ENCODE data around the gene POLA1. TPM values are rescaled to one million over a fixed set of nuclear protein-coding genes. Genes with fewer than 3 reads are reported as not detected.
A peak's percentile ranks its signal among the peaks of the same experiment; 100 is the strongest.

Gene POLA1
- total RNA-seq, 2 experiments from 2014 or later, result 48.4 to 52.1 TPM

DNA sequence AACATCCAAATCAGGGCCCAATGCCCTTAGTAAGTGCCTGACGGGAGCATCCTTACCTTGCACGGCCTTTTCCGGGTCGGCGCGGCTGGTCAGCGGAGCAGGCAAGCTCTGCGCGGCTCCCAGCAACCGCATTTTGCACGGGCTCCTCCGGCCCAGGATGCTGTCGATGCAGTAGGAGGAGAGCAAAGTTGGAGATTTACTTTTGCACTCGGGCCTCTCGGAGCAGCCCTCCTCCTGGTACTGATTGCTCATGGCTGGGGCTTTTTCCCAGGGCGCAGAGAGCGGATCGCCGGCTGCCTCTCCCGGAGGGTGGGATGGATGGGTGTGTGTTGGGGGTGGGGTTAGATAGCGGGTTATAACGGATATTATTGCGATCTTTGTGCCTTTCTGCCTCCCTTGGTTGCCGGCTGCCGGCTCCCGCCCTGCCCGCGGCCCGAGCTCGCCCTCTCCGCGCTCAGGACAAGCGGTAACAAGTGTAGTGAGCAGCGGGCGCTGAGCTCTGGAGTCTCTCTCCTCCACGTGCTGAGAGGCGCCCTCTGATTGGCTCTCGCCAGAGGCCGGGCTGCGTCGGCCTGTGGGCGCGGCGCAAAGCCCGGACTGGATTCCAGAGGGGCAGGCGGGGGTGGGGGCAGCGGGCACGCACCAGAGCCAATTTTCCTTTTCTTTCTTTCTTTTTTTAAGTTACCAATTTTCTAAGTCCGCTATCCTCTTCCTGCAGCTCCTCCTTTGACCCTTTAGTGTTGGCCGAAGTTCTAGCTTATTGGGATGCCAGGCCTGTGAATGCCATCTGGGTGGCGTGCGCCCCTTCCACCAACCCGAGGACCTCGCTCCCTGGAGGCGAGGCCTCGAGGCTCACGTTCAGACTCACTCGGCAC, 322.0 kb downstream of the POLA1 start, which contains the start of gene ARX:
Gene ARX (minus strand): TSS at position 480 of the 875 bp plus-strand sequence. CDS start 228 bp downstream, at position 252.
- intact Hi-C loops (cut with DNase I, micrococcal nuclease), result loop anchor here in 1 of 2 experiments (10.0 kb wide), 2 partner anchors 371 to 621 kb away; partner anchors contain the start of gene PCYT1B
- ChIA-PET CTCF (no interaction called here), POLR2A (no interaction called here)
- ATAC-seq (peak; percentile 83), DNase-seq (peak; percentile 72)
- no peaks in the 10 kb centered on the region for H3K36me3 Mint-ChIP-seq (ENCODE audit: low read depth)
- H3K27me3 Mint-ChIP-seq, result peaks cover 46% of the 10 kb centered on the region
- H3K4me3 Mint-ChIP-seq, result no peak within 1 kb of the TSS
- no peaks in the 10 kb centered on the region for H3K9me3 Mint-ChIP-seq (ENCODE audit: low read depth)
- no peak within 1 kb of the TSS for H3K27ac Mint-ChIP-seq
- peaks cover 12% of the 10 kb centered on the region for H3K4me1 Mint-ChIP-seq

DNA sequence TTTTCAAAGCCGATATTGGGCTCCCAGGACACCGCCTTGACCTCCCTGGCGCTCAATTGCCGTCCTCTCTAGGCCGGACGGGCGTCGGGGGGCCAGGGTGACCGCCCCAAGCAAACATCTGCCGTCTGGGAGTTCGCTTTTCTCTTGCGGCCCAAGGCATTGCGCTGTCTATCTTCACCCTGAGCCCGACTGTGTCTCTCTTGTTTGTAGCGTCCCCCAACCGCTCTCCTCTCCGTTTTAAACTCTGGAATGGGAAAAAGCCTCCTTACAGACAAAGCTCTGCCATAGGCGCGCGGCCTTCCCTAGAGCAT, 322.6 kb downstream of the POLA1 start:
- Mint-ChIP-seq H3K27ac (no peak overlapping the region), H3K4me3 (no peak overlapping the region), H3K36me3 (ENCODE audit: low read depth) (no peaks in the 10 kb centered on the region), H3K4me1 (peaks cover 15% of the 10 kb centered on the region), H3K9me3 (ENCODE audit: low read depth) (no peaks in the 10 kb centered on the region), H3K27me3 (peaks cover 46% of the 10 kb centered on the region)
- DNase-seq, result no peak
- ATAC-seq, result no peak
- intact Hi-C loops (cut with DNase I, micrococcal nuclease), result loop anchor here in 1 of 2 experiments (10.0 kb wide), 2 partner anchors 372 to 622 kb away; partner anchors contain the start of gene PCYT1B
- CTCF ChIA-PET, result no interaction called here
- POLR2A ChIA-PET, result no interaction called here

DNA sequence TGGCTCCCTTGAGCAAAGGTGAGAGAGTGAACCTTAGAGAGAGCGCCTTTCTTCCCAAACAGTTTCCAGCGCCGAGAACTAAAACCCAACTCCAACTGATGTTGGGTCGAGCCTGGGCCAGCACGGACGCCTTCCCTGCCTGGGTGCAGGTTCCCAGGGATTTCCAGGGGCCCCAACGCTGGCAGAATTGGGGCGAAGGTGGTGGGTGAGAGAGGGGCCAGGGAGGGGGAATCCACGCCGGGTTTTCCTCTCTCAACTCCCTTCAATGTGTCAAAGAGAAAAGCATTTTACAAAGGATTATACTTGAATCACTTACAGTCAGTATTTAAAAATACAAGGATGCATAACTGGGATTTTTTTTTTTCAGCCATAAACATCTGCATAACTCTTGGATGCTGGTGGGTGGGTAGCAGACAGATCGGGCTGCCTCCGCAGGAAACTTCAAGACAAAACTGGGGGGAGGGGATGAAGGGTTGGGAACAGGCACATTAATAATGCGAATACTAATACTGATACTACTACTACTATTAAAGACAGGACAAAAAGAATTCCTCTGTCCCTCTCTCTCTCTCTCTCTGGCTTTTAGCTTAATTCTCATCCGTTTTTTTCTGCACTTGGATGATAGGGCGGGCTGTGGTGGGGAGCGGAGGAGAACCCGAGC, 323.4 kb downstream of the POLA1 start:
- CTCF ChIA-PET, result no interaction called here
- peaks cover 54% of the 10 kb centered on the region for H3K27me3 Mint-ChIP-seq
- POLR2A ChIA-PET, result no interaction called here
- H3K4me1 Mint-ChIP-seq, result peaks cover 22% of the 10 kb centered on the region
- H3K27ac Mint-ChIP-seq, result no peak overlapping the region
- H3K36me3 Mint-ChIP-seq (ENCODE audit: low read depth), result no peaks in the 10 kb centered on the region
- intact Hi-C loops (cut with DNase I, micrococcal nuclease), result loop anchor here in 1 of 2 experiments (10.0 kb wide), 2 partner anchors 372 to 622 kb away; partner anchors contain the start of gene PCYT1B
- DNase-seq (no peak), ATAC-seq (no peak)
- H3K9me3 Mint-ChIP-seq (ENCODE audit: low read depth), result no peaks in the 10 kb centered on the region
- no peak overlapping the region for H3K4me3 Mint-ChIP-seq

DNA sequence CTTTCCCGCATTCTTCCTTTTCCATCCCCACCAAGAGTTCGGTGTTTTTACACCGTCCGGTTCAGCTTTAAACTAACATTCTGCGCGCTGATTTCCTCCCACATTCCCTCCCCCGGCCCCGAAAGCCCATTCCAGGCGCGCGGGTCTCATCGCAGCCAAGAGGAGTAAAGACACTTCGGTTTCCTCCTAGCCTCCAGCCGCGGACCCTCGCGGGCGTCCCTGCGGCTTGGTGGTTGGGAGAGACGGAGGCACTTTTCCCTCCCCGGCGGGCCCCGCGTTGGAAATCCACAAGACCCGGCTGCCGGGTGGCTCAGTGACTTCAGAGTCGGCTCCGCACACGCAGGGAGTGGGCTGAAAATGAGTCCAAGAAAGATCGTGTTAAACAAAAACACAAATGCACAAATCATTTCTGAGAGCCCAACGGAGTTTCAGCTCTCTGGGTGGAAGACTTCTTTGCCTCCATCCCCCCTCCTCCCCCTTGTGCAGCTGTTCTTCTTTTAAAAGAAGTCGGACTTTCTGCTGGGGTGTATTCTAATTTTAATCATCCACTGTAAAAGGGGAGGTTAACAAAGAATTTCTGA, 324.0 kb downstream of the POLA1 start:
- CTCF ChIA-PET, result no interaction called here
- DNase-seq (no peak), ATAC-seq (no peak)

DNA sequence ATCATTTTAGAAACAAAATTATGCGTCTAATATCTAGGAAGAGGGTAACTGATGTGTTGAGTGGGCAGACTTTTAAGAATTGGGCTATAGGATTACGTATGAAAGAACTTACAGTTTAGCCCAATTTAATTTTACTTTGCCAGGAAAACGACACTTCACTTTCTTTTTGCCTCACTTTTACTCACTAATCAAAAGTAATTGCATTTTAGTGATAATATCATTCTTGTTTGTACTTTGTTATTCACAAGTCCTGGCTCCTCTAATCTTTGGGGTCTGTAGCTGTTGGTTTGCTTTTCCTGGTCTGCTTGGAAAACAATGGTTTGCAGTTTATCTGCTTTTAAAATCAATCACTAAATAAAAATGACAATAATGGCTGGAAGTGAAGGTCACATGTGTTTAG, 325.0 kb downstream of the POLA1 start:
- Mint-ChIP-seq H3K9me3 (ENCODE audit: low read depth) (no peaks in the 10 kb centered on the region), H3K27ac (no peak overlapping the region), H3K4me1 (peaks cover 26% of the 10 kb centered on the region), H3K27me3 (peaks cover 58% of the 10 kb centered on the region), H3K36me3 (ENCODE audit: low read depth) (no peaks in the 10 kb centered on the region), H3K4me3 (no peak overlapping the region)
- no peak for ATAC-seq
- CTCF ChIA-PET, result interaction anchor here (0.7 kb wide), 1 partner anchor 231 kb away, joined by 3 read pairs; no protein-coding TSS in a partner anchor
- intact Hi-C loops (cut with DNase I, micrococcal nuclease), result loop anchor here in 1 of 2 experiments (10.0 kb wide), 2 partner anchors 374 to 624 kb away; partner anchors contain the start of gene PCYT1B
- no peak for DNase-seq
- POLR2A ChIA-PET, result no interaction called here

More for the DNA sequence above, 324.0 kb downstream of the POLA1 start:
- Mint-ChIP-seq H3K4me1 (peaks cover 24% of the 10 kb centered on the region), H3K27me3 (peaks cover 53% of the 10 kb centered on the region), H3K4me3 (no peak overlapping the region), H3K36me3 (ENCODE audit: low read depth) (no peaks in the 10 kb centered on the region), H3K9me3 (ENCODE audit: low read depth) (no peaks in the 10 kb centered on the region), H3K27ac (no peak overlapping the region)
- intact Hi-C loops (cut with DNase I, micrococcal nuclease), result loop anchor here in 1 of 2 experiments (10.0 kb wide), 2 partner anchors 373 to 623 kb away; partner anchors contain the start of gene PCYT1B
- POLR2A ChIA-PET, result no interaction called here

DNA sequence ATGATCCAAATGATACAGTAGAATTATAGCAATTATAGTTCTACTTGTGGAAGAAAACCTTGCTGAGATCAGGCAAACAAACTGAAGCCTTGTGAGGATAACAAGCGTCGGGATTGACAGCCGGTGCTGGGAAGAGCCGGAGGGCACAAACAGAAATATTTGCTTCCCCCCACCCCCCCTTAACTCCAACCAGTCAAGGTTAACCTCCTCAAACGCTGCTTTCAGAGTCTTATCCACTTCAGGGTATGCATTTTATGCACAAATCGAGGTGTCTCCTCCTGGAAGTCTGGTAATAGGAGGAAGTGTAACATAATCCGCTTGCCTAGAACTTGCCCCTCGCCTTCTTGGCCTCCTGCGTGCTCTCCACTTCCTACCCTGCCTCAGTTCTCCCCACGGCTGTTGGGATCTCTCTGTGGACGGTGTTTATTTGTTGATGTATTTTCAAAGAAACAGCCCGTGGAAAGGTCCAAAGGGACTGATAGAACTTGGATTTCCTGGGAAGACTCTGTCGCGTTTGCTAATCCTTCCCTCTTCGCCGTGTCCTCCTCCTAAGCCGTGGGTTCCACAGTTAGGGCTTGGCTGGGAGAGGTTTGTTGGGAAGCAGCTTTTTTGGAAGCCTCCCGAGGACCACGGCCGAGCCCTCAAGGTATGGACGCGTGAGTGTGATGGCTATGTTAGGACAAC, 326.1 kb downstream of the POLA1 start:
- ATAC-seq (no peak), DNase-seq (no peak)
- Mint-ChIP-seq H3K36me3 (ENCODE audit: low read depth) (no peaks in the 10 kb centered on the region), H3K4me3 (no peak overlapping the region), H3K27ac (no peak overlapping the region), H3K9me3 (ENCODE audit: low read depth) (no peaks in the 10 kb centered on the region), H3K4me1 (peaks cover 24% of the 10 kb centered on the region), H3K27me3 (peaks cover 56% of the 10 kb centered on the region)
- ChIA-PET POLR2A (no interaction called here), CTCF (interaction anchor here (0.6 kb wide), 1 partner anchor 122 kb away, joined by 3 read pairs; no protein-coding TSS in a partner anchor)
- intact Hi-C loops (cut with DNase I, micrococcal nuclease), result loop anchor here (5.0 to 10.0 kb wide), 5 partner anchors 183 to 648 kb away; partner anchors contain the start of gene PCYT1B (in 1 of the 2)

DNA sequence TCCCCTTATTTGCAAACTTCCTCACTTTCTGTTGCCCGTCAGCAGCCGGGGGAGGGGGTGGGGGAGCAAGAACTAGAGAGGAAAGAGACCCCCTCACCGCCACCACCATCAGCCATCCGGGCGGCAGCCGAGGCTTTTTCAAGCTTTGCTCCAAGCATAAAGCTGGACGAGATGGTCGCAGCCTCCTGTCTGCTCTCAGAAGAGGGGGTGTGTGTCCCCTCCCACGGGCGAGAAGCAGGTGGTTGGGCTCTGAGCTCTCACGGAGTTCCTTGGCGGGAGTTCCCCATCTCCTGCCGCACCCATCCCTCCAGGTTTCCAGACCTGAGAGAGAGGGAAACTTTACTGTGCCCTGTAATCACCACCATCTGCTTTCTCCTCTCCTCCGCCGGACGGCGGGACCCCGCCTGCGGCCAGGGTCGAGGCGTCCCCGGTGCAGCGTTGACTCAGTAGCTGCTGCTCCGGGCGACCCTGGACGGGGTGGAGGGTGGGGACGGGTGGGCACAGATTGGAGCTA, 326.7 kb downstream of the POLA1 start:
- H3K4me1 Mint-ChIP-seq, result peaks cover 22% of the 10 kb centered on the region
- ChIA-PET CTCF (interaction anchor here (0.6 kb wide), 1 partner anchor 121 kb away, joined by 3 read pairs; no protein-coding TSS in a partner anchor), POLR2A (no interaction called here)
- no peaks in the 10 kb centered on the region for H3K9me3 Mint-ChIP-seq (ENCODE audit: low read depth)
- H3K27ac Mint-ChIP-seq, result no peak overlapping the region
- H3K4me3 Mint-ChIP-seq, result no peak overlapping the region
- ATAC-seq (no peak), DNase-seq (no peak)
- intact Hi-C loops (cut with DNase I, micrococcal nuclease), result loop anchor here (5.0 kb wide), 3 partner anchors 183 to 648 kb away; no protein-coding TSS in a partner anchor
- no peaks in the 10 kb centered on the region for H3K36me3 Mint-ChIP-seq (ENCODE audit: low read depth)
- H3K27me3 Mint-ChIP-seq, result peaks cover 51% of the 10 kb centered on the region

DNA sequence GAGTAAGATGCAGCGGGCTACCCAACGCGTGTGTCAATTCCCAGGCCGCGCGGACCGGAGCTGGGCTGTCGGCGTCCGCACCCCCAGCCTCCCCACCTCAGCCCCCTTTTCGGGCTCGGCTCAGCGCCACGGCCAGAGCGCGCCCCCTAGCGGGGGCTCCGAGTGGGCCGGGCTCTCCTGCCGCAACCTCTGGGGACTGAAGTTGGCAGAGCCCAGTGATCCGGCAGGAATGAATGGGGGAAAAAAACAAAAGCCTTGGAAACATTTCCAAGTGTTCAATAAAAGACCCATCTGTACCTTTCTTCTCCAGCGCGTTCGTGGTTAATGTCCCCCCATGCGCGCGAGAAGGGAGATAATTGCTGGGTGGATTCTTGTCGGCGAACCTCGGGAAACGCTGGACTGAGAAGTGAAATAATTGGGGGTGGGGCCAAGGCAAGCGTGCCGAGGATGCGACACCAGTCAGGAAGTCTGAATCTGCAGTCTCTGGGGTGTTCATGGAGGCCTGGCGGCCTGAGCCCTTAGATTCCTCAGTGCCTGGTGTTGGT, 327.3 kb downstream of the POLA1 start:
- Mint-ChIP-seq H3K27ac (no peak overlapping the region), H3K4me3 (no peak overlapping the region), H3K27me3 (peaks cover 50% of the 10 kb centered on the region), H3K36me3 (ENCODE audit: low read depth) (no peaks in the 10 kb centered on the region), H3K4me1 (peaks cover 20% of the 10 kb centered on the region), H3K9me3 (ENCODE audit: low read depth) (no peaks in the 10 kb centered on the region)
- ChIA-PET POLR2A (no interaction called here), CTCF (interaction anchor here (0.6 to 1.7 kb wide), 5 partner anchors 47 to 752 kb away, joined by 3 to 9 read pairs (median 3); no protein-coding TSS in a partner anchor)
- peak; percentile 60 for ATAC-seq
- peak; percentile 60 for DNase-seq
- intact Hi-C loops (cut with DNase I, micrococcal nuclease), result loop anchor here (5.0 kb wide), 3 partner anchors 184 to 649 kb away; no protein-coding TSS in a partner anchor

DNA sequence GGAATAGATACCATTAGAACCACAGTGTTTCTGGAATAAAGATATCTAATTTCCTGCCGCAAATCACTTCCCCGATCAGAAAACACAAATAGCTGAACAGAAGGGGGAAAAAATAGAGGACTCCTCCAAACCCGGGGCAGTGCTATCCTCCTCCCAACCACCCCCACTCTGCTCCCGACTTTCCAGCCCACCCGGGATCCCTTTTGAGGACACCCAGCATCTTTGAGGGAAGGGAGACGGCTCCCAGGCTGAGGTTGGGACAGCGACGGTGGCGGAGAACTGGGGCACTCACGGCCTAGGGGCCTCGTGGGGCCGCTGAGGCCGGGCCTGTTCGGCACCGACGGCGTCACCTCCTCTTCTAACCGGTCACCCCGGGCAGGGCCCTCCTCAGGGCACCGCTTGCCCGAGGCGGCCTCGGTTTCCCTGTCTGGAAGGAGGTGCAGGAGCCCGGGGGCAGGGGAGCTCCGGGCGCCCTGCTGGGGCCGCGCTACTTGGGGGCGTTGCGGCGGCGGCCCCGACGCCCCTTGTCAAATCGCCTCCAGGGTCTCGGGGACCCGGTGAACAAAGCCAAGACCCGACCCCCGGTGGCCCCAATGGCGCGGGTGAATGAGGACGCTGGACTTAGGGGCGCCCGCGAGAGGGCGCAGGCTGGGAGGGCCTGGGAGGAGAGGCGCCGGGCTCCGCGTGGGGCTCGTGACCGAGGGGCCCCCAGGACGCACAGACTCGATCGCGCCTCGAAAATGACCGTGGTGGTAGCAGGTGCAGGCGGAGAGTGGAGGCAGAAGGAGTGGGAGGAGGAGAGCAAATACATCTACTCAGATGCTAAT, 329.0 kb downstream of the POLA1 start:
- Mint-ChIP-seq H3K4me3 (no peak overlapping the region), H3K9me3 (ENCODE audit: low read depth) (no peaks in the 10 kb centered on the region), H3K36me3 (ENCODE audit: low read depth) (no peaks in the 10 kb centered on the region), H3K27me3 (peaks cover 34% of the 10 kb centered on the region), H3K27ac (no peak overlapping the region), H3K4me1 (peaks cover 17% of the 10 kb centered on the region)
- no peak for DNase-seq
- ATAC-seq, result no peak
- ChIA-PET CTCF (interaction anchor here (0.6 to 1.7 kb wide), 5 partner anchors 10 to 142 kb away, joined by 3 to 9 read pairs (median 4); no protein-coding TSS in a partner anchor), POLR2A (interaction anchor here (0.6 kb wide), 1 partner anchor 12 kb away, joined by 6 read pairs; no protein-coding TSS in a partner anchor)
- intact Hi-C loops (cut with DNase I, micrococcal nuclease), result loop anchor here (2.0 to 5.0 kb wide), 4 partner anchors 122 to 650 kb away; no protein-coding TSS in a partner anchor

DNA sequence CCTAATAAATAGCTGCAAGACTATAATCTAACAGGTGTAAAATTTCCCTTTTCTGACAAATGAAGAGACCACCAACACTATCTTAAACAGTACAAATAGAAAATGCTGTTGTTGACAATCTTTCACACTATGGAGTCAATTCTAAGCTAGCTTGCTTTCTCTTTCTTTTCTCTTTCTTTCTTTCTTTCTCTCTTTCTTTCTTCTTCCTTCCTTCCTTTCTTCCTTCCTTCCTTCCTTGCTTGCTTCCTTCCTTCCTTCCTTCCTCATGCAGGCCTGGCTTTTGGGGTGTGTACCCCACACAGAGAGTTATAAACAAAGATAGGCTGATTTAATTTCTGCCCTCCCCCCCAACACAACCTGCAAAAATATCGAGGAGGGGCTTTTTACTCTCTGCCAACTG, 330.2 kb downstream of the POLA1 start:
- no peak overlapping the region for H3K4me3 Mint-ChIP-seq
- ChIA-PET CTCF (no interaction called here), POLR2A (no interaction called here)
- no peak overlapping the region for H3K27ac Mint-ChIP-seq
- H3K9me3 Mint-ChIP-seq (ENCODE audit: low read depth), result no peaks in the 10 kb centered on the region
- DNase-seq (no peak), ATAC-seq (no peak)
- no peaks in the 10 kb centered on the region for H3K36me3 Mint-ChIP-seq (ENCODE audit: low read depth)
- intact Hi-C loops (cut with DNase I, micrococcal nuclease), result loop anchor here (2.0 to 5.0 kb wide), 4 partner anchors 121 to 652 kb away; no protein-coding TSS in a partner anchor
- H3K27me3 Mint-ChIP-seq, result peaks cover 31% of the 10 kb centered on the region
- peaks cover 16% of the 10 kb centered on the region for H3K4me1 Mint-ChIP-seq
